Activated CD8-positive, alpha-beta T cell treated with anti-CD3 and anti-CD28 coated beads for 36 hours (primary cell): Measurements from ENCODE around the gene C1orf21. TPM values are rescaled to one million over a fixed set of nuclear protein-coding genes. Genes with fewer than 3 reads are reported as not detected.

Source experiments
- ATAC-seq: fragments of 200-7000 bp; cut with Tn5 transposase; one replicate; pipeline ENCODE4 v1.10.0; 2021; ENCODE audit warnings: mild to moderate bottlenecking, moderate library complexity
- CTCF ChIA-PET: fragments of 350-600 bp; sonication (Branson Sonifier 250); formaldehyde crosslinking; loops from one replicate; lab custom pipeline; 2021; ENCODE audit warnings: antibody characterized with exemption; lab: Charles Lee
- POLR2A ChIA-PET: fragments of 350-600 bp; sonication (Branson Sonifier 250); formaldehyde crosslinking; loops from one replicate; lab custom pipeline; 2021; ENCODE audit warnings: antibody characterized with exemption; lab: Charles Lee
- DNase-seq: peaks from one replicate; pipeline ENCODE4 v3.0.0-alpha.2; 2020
- H3K27ac Mint-ChIP-seq: one replicate; pipeline ENCODE4 v1.8.0; 2021; ENCODE audit warnings: mild to moderate bottlenecking, mixed read lengths
- H3K27me3 Mint-ChIP-seq: one replicate; pipeline ENCODE4 v1.8.0; 2021; ENCODE audit warnings: mixed read lengths
- H3K36me3 Mint-ChIP-seq: one replicate; pipeline ENCODE4 v1.8.0; 2021; ENCODE audit warnings: low read depth, mixed read lengths
- H3K4me1 Mint-ChIP-seq: one replicate; pipeline ENCODE4 v1.8.0; 2021; ENCODE audit warnings: low read depth, mixed read lengths
- H3K4me3 Mint-ChIP-seq: one replicate; pipeline ENCODE4 v1.8.0; 2021; ENCODE audit warnings: mild to moderate bottlenecking, moderate library complexity, mixed read lengths
- H3K9me3 Mint-ChIP-seq: one replicate; pipeline ENCODE4 v1.8.0; 2021; ENCODE audit warnings: mixed read lengths
- intact Hi-C: fragments of 100-400 bp; cut with micrococcal nuclease; formaldehyde crosslinking; loops from one replicate; pipeline ENCODE4 v1.10.0; 2022
- total RNA-seq, 2 experiments: library from RNA; stranded (reverse); gene quantifications; one replicate each; pipeline ENCODE4 v1.2.3, GENCODE V29; 2021
- TF ChIP-seq, protein P1 (sequence below): fragments of 200-600 bp; IDR thresholded peaks from one replicate; pipeline ENCODE4 v1.8.0; 2022; ENCODE audit warnings: antibody characterized with exemption, mild to moderate bottlenecking

Gene C1orf21
- total RNA-seq, 2 experiments from 2014 or later, result 3.8 to 4.6 TPM

DNA sequence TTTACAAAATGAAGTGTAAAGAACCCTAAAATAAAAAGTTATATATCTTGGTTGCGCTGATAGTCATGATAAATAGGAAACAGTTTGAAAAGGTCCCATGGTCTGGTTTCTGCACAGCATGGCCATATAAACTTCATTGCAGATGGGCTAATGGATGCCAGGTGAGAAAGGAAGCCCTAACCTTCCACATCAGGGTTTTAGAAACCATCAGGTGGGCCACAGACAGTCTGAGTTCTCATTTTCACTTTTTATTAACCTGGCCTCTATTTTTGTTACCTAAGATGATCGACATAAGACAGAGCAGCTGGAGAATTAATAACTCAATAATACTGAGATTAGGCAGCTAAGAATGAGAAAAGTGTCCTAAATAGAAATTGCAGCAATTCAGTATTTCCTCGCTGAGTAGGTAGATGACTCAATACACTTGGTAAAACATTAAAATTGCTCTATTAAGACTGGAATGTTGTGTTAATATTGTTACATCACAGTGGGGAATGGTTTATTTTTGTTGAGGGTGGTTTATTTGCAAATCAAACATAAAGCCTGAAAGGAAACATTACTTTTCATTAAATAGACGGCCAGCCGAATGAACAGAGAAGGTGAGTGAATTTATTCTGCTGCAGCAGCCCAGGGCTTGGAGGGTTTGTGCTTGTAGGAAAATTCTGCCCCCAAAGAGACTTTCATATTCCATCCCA lies 21.1 kb downstream of the C1orf21 start:
- CTCF ChIA-PET, result no interaction called here
- POLR2A ChIA-PET, result interaction anchor here (0.7 kb wide), 1 partner anchor 148 kb away, joined by 3 read pairs; no protein-coding TSS in a partner anchor
- no peak for ATAC-seq
- no peaks in the 10 kb centered on the region for H3K4me1 Mint-ChIP-seq
- no peak overlapping the region for H3K27ac Mint-ChIP-seq
- no peaks in the 10 kb centered on the region for H3K27me3 Mint-ChIP-seq
- no peak for DNase-seq
- TF ChIP-seq, protein P1, sequence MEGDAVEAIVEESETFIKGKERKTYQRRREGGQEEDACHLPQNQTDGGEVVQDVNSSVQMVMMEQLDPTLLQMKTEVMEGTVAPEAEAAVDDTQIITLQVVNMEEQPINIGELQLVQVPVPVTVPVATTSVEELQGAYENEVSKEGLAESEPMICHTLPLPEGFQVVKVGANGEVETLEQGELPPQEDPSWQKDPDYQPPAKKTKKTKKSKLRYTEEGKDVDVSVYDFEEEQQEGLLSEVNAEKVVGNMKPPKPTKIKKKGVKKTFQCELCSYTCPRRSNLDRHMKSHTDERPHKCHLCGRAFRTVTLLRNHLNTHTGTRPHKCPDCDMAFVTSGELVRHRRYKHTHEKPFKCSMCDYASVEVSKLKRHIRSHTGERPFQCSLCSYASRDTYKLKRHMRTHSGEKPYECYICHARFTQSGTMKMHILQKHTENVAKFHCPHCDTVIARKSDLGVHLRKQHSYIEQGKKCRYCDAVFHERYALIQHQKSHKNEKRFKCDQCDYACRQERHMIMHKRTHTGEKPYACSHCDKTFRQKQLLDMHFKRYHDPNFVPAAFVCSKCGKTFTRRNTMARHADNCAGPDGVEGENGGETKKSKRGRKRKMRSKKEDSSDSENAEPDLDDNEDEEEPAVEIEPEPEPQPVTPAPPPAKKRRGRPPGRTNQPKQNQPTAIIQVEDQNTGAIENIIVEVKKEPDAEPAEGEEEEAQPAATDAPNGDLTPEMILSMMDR, result no peak
- intact Hi-C loops, result no loop called here
- no peaks in the 10 kb centered on the region for H3K36me3 Mint-ChIP-seq
- no peaks in the 10 kb centered on the region for H3K9me3 Mint-ChIP-seq
- no peak overlapping the region for H3K4me3 Mint-ChIP-seq

DNA sequence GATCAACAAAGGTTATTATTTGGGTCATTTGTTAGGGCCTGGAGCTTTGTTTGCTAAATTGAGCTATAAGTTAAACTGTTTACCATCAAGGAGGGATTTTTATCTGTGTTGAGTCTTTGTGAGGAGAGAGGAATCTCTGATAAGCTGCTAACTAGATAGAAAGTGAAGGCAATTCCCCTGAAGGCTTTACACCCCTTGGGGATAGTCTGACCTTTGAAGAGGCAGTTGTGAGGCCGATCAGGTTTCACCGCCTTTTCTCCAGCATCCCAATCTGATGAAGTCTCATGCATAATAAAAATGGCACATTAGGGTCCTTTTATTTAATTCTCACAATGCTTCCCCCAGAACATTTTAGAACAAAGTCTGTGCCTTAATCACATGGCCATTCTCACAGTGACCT lies 21.8 kb downstream of the C1orf21 start:
- intact Hi-C loops, result no loop called here
- Mint-ChIP-seq H3K27ac (no peak overlapping the region), H3K36me3 (no peaks in the 10 kb centered on the region), H3K27me3 (no peaks in the 10 kb centered on the region), H3K4me3 (no peak overlapping the region), H3K4me1 (no peaks in the 10 kb centered on the region), H3K9me3 (no peaks in the 10 kb centered on the region)
- ChIA-PET CTCF (no interaction called here), POLR2A (no interaction called here)
- TF ChIP-seq, protein P1, result no peak
- no peak for DNase-seq
- no peak for ATAC-seq

DNA sequence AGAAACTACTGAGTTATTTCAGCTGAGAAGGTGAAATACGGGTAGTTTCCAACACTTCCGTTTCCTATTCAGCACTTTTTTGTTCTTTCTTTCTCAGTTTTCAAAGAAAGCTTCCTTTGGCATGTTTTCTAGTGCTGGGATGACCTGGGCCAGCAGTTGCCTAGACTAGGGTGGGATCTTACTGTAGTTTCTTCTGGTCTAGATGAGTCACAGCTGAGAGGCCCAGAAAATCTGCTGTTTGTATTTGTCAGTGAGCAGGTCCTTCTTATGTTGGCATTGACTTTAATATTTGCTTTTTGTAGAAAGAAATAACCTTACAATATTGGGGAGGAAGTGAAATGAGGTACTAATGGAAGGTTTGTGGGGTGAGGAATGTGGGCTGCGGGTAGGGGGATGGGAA lies 22.2 kb downstream of the C1orf21 start:
- H3K27ac Mint-ChIP-seq, result no peak overlapping the region
- intact Hi-C loops, result no loop called here
- H3K27me3 Mint-ChIP-seq, result no peaks in the 10 kb centered on the region
- DNase-seq (no peak), ATAC-seq (no peak)
- ChIA-PET POLR2A (interaction anchor here (0.7 kb wide), 1 partner anchor 14 kb away, joined by 3 read pairs; no protein-coding TSS in a partner anchor), CTCF (no interaction called here)
- H3K4me1 Mint-ChIP-seq, result no peaks in the 10 kb centered on the region
- no peaks in the 10 kb centered on the region for H3K9me3 Mint-ChIP-seq
- H3K4me3 Mint-ChIP-seq, result no peak overlapping the region
- TF ChIP-seq, protein P1, result no peak
- no peaks in the 10 kb centered on the region for H3K36me3 Mint-ChIP-seq

DNA sequence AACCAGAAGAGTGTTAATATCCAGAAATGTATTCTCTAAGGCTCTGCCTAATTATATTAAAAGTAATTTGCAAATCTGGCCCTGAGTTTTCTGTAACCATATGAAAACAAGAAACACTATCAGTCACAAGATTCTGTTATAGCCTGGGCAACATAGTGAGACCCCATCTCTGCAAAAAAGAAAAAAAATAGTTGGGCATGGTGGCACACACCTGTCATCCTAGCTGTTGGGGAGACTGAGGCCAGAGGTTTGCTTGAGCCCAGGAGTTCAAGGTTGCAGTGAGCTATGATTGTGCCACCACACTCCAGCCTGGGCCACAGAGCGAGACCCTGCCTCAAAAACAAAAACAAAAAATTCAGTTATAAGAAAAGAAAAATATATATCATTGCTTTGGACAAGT lies 25.6 kb downstream of the C1orf21 start:
- no peaks in the 10 kb centered on the region for H3K27me3 Mint-ChIP-seq
- no peak overlapping the region for H3K4me3 Mint-ChIP-seq
- DNase-seq, result no peak
- no peaks in the 10 kb centered on the region for H3K4me1 Mint-ChIP-seq
- intact Hi-C loops, result no loop called here
- no peaks in the 10 kb centered on the region for H3K9me3 Mint-ChIP-seq
- ATAC-seq, result no peak
- no peak overlapping the region for H3K27ac Mint-ChIP-seq
- CTCF ChIA-PET, result no interaction called here
- POLR2A ChIA-PET, result no interaction called here
- TF ChIP-seq, protein P1, result no peak
- H3K36me3 Mint-ChIP-seq, result no peaks in the 10 kb centered on the region

DNA sequence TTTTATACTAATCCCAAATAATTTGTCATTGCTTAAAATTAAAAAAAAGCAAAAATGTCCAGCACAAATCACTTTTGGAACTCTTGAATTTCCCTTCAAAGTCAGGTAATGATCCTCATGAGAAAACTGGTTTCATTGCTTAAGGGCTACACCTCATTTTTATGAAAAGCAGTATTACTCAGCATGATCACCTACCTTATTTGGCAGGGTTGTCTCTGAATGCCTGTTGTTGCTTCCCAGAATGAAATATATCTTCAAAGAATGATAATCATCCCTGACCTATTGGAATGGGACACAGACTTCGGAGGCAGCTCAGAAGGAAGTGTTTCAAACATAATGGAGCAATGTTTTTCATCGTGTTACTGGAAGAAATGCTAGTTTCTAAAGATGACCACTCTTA lies 29.7 kb downstream of the C1orf21 start:
- Mint-ChIP-seq H3K4me3 (no peak overlapping the region), H3K36me3 (no peaks in the 10 kb centered on the region), H3K27me3 (peaks cover 1% of the 10 kb centered on the region), H3K27ac (no peak overlapping the region), H3K4me1 (no peaks in the 10 kb centered on the region), H3K9me3 (no peaks in the 10 kb centered on the region)
- intact Hi-C loops, result no loop called here
- ChIA-PET CTCF (no interaction called here), POLR2A (no interaction called here)
- TF ChIP-seq, protein P1, result no peak
- DNase-seq (no peak), ATAC-seq (no peak)
